Heart left ventricle (tissue), 16 donors: ENCODE measurements around the gene LYRM4. TPM values are rescaled to one million over a fixed set of nuclear protein-coding genes. Genes with fewer than 3 reads are reported as not detected.

Source experiments
- ATAC-seq, 4 donors: fragments of 200-7000 bp; cut with Tn5 transposase; one replicate each; pipeline ENCODE4 v1.9.1; 2020 to 2022; ENCODE audit warnings: moderate library complexity in 4 of 4, mild to moderate bottlenecking in 3 of 4, moderate number of reproducible peaks in 1 of 4
- DNase-seq, 5 donors: peaks; one replicate each; pipeline ENCODE4 v3.0.0-alpha.2; 2020
- H3K27ac ChIP-seq, 12 donors: fragments of 200-600 bp; sonication (generic) in 4 of 12; one replicate each; pipeline versions ENCODE4 v1.5.0 to v1.8.0; 2016 to 2022; ENCODE audit warnings: mild to moderate bottlenecking in 2 of 12
- H3K27me3 ChIP-seq, 9 donors: fragments of 200-600 bp; sonication (generic) in 2 of 9; one replicate each; pipeline versions ENCODE4 v1.5.1 to v1.8.0; 2016 to 2022; ENCODE audit warnings: mild to moderate bottlenecking in 3 of 9
- H3K36me3 ChIP-seq, 9 donors: fragments of 200-600 bp; sonication (generic) in 2 of 9; one replicate each; pipeline versions ENCODE4 v1.5.0 to v1.8.0; 2018 to 2022; ENCODE audit warnings: mild to moderate bottlenecking in 2 of 9
- H3K4me1 ChIP-seq, 12 donors: fragments of 200-600 bp; sonication (generic) in 4 of 12; one replicate each; pipeline versions ENCODE4 v1.5.0 to v1.8.0; 2016 to 2022; ENCODE audit warnings: mild to moderate bottlenecking in 3 of 12
- H3K4me3 ChIP-seq, 12 donors: fragments of 200-600 bp; sonication (generic) in 4 of 12; one replicate each; pipeline versions ENCODE4 v1.5.0 to v1.8.0; 2017 to 2022; ENCODE audit warnings: mild to moderate bottlenecking in 9 of 12, moderate library complexity in 4 of 12
- H3K9me3 ChIP-seq, 12 donors: fragments of 200-600 bp; sonication (generic) in 4 of 12; one replicate each; pipeline versions ENCODE4 v1.5.0 to v1.8.0; 2016 to 2022; ENCODE audit warnings: mild to moderate bottlenecking in 1 of 12
- CTCF ChIP-seq, 12 donors: fragments of 200-600 bp; sonication (generic) in 4 of 12; IDR thresholded peaks; one replicate each; pipeline versions ENCODE4 v1.5.0 to v1.8.0; 2018 to 2022; ENCODE audit warnings: antibody characterized with exemption in 12 of 12, mild to moderate bottlenecking in 5 of 12
- POLR2A ChIP-seq, 2 donors: fragments of 450-650 bp; IDR thresholded peaks; one replicate each; pipeline ENCODE4 v1.6.1; 2017; ENCODE audit warnings: antibody characterized with exemption in 2 of 2, mild to moderate bottlenecking in 2 of 2, moderate library complexity in 2 of 2
- WGBS, 4 donors: extraction: QIAGEN DNeasy Blood & Tissue Kit in 2 of 4; methylation state at CpG; one replicate each; pipeline versions ENCODE4 v1.1.5 to v1.1.7; 2013 to 2018; 5-methylcytosine and 5-hydroxymethylcytosine counted together
- intact Hi-C, 10 donors: fragments of 100-400 bp; cut with DNase I; formaldehyde crosslinking; loops; one replicate each; pipeline versions ENCODE4 v1.11.1 to v1.14.2; 2022
- polyA plus RNA-seq, 2 donors: library from polyadenylated mRNA; stranded (reverse); fragments of 200-250 nt; gene quantifications; one replicate each; pipeline ENCODE4 v1.2.3, GENCODE V29; 2013
- total RNA-seq, 9 donors: library from RNA; depleted of rRNA in 2 of 9; stranded (reverse); fragments of >200 nt in 2 of 9; fragmentation: NEBNext Ultra II Directional in 3 of 9; extraction: Animal tissue kit (Norgen Biotek cat#: 25700) in 3 of 9; gene quantifications; one replicate each; pipeline versions ENCODE4 v1.1.0 to v1.2.4, GENCODE V29; 2016 to 2023
- donor health status: ischemic (EF 13 %, LVEDD 7.1; RV severe dilation, severe dysfunction).
- donor health status: healthy with polysubstance abuse.
- donor health status: DM: no; HTN: yes; CAD: no.
- donor health status: DM: no; HTN: no; CAD: no.
- donor health status: ischemic (EF 25% LVEDD 6.9; RV normal size, moderate dysfunction).
- donor health status: ischemic (EF 25% LVEDD 5.7; RV mildly dilated, moderate dysfunction).
- donor health status: healthy.
- donor health status: DM: yes; HTN: yes; CAD: no.
- donor health status: ischemic (EF 35%, LVEDD 5.7; RV mildly dilated, moderate dysfunction).
- donor health status: nonischemic (EF 11% LVEDD 7.7; RV severe dilation, severe dysfunction).
- donor health status: DM: yes; HTN: yes; CAD: no.
- donor health status: PGD.
- donor health status: ischemic (EF 29% LVEDD 5.4; RV normal size, mild dysfunction).
- donor health status: nonischemic (EF 23%, LVEDD 6.1; RV moderate dilation, normal function).

LYRM4 gene
- total and polyA plus RNA-seq, 11 donors: 18.8 to 39.7 (median 21.3) TPM

GRCh38 chr6:5081955-5082354 is 178.8 kb downstream of the LYRM4 start:
- Histone ChIP-seq H3K4me1 (peaks cover 0 to 22% (median 10%) of the 10 kb centered on the region in 12 donors), H3K27ac (no peak overlapping the region), H3K4me3 (no peak overlapping the region), H3K27me3 (peaks cover 0 to 28% (median 0%) of the 10 kb centered on the region in 9 donors), H3K9me3 (no peaks in the 10 kb centered on the region), H3K36me3 (no peaks in the 10 kb centered on the region)
- 68 to 87% (median 76%) methylated on average over 4 of the region's 4 CpGs for WGBS, 4 donors
- ATAC-seq: no peak
- TF ChIP-seq CTCF (IDR thresholded peaks at IDR 0.05): no peak
- TF ChIP-seq POLR2A (IDR thresholded peaks at IDR 0.05): no peak
- intact Hi-C loops: loop anchor here in 2 of 10 donors (5.0 to 10.0 kb wide), 2 partner anchors 40 to 123 kb away; no protein-coding TSS in a partner anchor
- no peak for DNase-seq

- intact Hi-C loops: loop anchor here in 2 of 10 donors (5.0 to 10.0 kb wide), 2 partner anchors 41 to 124 kb away; no protein-coding TSS in a partner anchor
- H3K9me3 ChIP-seq: no peaks in the 10 kb centered on the region
- no peak overlapping the region for H3K4me3 ChIP-seq
- no peak for TF ChIP-seq CTCF (IDR thresholded peaks at IDR 0.05)
- TF ChIP-seq POLR2A (IDR thresholded peaks at IDR 0.05): no peak
- DNase-seq: no peak
- H3K36me3 ChIP-seq: no peaks in the 10 kb centered on the region
- H3K4me1 ChIP-seq: peaks cover 0 to 18% (median 5%) of the 10 kb centered on the region in 12 donors
- 79 to 97% (median 94%) methylated on average over 3 of the region's 3 CpGs for WGBS, 4 donors
- peaks cover 0 to 23% (median 0%) of the 10 kb centered on the region in 9 donors for H3K27me3 ChIP-seq
- H3K27ac ChIP-seq: no peak overlapping the region
- no peak for ATAC-seq
These were observed 179.6 kb downstream of the LYRM4 start for GRCh38 chr6:5081182-5081581.

- intact Hi-C loops: loop anchor here in 2 of 10 donors (5.0 to 10.0 kb wide), 2 partner anchors 42 to 124 kb away; no protein-coding TSS in a partner anchor
- ATAC-seq (no peak), DNase-seq (no peak)
- no peak overlapping the region for H3K27ac ChIP-seq
- WGBS, 4 donors: 57 to 80% (median 64%) methylated on average over 3 of the region's 3 CpGs
- H3K36me3 ChIP-seq: no peaks in the 10 kb centered on the region
- peaks cover 0 to 12% (median 1%) of the 10 kb centered on the region in 12 donors for H3K4me1 ChIP-seq
- H3K4me3 ChIP-seq: no peak overlapping the region
- H3K9me3 ChIP-seq: no peaks in the 10 kb centered on the region
- TF ChIP-seq CTCF (IDR thresholded peaks at IDR 0.05) (no peak), POLR2A (IDR thresholded peaks at IDR 0.05) (no peak)
- peaks cover 0 to 17% (median 0%) of the 10 kb centered on the region in 9 donors for H3K27me3 ChIP-seq
These were observed 180.2 kb downstream of the LYRM4 start for GRCh38 chr6:5080574-5080973.

- 91 to 96% (median 93%) methylated on average over 2 of the region's 2 CpGs for WGBS, 4 donors
- no peak for DNase-seq
- peaks cover 0 to 7% (median 0%) of the 10 kb centered on the region in 12 donors for H3K4me1 ChIP-seq
- no peak overlapping the region for H3K4me3 ChIP-seq
- H3K9me3 ChIP-seq: no peaks in the 10 kb centered on the region
- no peak for ATAC-seq
- H3K36me3 ChIP-seq: no peaks in the 10 kb centered on the region
- no peak overlapping the region for H3K27ac ChIP-seq
- peaks cover 0 to 8% (median 0%) of the 10 kb centered on the region in 9 donors for H3K27me3 ChIP-seq
- no peak for TF ChIP-seq CTCF (IDR thresholded peaks at IDR 0.05)
- TF ChIP-seq POLR2A (IDR thresholded peaks at IDR 0.05): no peak
- intact Hi-C loops: loop anchor here in 3 of 10 donors (5.0 to 10.0 kb wide), 3 partner anchors 33 to 125 kb away; no protein-coding TSS in a partner anchor
These were observed 181.1 kb downstream of the LYRM4 start for GRCh38 chr6:5079692-5080091.
